AG09309 (cell line): ENCODE results near the gene LMTK3.

Source experiments
- DNase-seq: peaks from one replicate; pipeline ENCODE4 v3.0.0-alpha.2; 2010; ENCODE audit warnings: low read depth
- H3K4me3 ChIP-seq: 2 replicates; pipeline ENCODE4 v1.5.1; 2011; ENCODE audit warnings: mild to moderate bottlenecking, low read depth, low read length, moderate library complexity; ENCODE audit not compliant: control insufficient read depth
- TF ChIP-seq, protein P1 (sequence below): IDR thresholded peaks from 2 replicates; pipeline ENCODE4 v1.5.1; 2011; ENCODE audit warnings: mild to moderate bottlenecking, low read depth, low read length, inconsistent platforms; ENCODE audit not compliant: insufficient read depth, control insufficient read depth; ENCODE audit errors: missing control alignments

Gene LMTK3

GRCh38 chr19:48511321-48511731 lies 309 bp downstream of the LMTK3 start:
- TF ChIP-seq, protein P1, sequence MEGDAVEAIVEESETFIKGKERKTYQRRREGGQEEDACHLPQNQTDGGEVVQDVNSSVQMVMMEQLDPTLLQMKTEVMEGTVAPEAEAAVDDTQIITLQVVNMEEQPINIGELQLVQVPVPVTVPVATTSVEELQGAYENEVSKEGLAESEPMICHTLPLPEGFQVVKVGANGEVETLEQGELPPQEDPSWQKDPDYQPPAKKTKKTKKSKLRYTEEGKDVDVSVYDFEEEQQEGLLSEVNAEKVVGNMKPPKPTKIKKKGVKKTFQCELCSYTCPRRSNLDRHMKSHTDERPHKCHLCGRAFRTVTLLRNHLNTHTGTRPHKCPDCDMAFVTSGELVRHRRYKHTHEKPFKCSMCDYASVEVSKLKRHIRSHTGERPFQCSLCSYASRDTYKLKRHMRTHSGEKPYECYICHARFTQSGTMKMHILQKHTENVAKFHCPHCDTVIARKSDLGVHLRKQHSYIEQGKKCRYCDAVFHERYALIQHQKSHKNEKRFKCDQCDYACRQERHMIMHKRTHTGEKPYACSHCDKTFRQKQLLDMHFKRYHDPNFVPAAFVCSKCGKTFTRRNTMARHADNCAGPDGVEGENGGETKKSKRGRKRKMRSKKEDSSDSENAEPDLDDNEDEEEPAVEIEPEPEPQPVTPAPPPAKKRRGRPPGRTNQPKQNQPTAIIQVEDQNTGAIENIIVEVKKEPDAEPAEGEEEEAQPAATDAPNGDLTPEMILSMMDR: no peak
- no peak overlapping the region for H3K4me3 ChIP-seq
- DNase-seq: no peak

DNA sequence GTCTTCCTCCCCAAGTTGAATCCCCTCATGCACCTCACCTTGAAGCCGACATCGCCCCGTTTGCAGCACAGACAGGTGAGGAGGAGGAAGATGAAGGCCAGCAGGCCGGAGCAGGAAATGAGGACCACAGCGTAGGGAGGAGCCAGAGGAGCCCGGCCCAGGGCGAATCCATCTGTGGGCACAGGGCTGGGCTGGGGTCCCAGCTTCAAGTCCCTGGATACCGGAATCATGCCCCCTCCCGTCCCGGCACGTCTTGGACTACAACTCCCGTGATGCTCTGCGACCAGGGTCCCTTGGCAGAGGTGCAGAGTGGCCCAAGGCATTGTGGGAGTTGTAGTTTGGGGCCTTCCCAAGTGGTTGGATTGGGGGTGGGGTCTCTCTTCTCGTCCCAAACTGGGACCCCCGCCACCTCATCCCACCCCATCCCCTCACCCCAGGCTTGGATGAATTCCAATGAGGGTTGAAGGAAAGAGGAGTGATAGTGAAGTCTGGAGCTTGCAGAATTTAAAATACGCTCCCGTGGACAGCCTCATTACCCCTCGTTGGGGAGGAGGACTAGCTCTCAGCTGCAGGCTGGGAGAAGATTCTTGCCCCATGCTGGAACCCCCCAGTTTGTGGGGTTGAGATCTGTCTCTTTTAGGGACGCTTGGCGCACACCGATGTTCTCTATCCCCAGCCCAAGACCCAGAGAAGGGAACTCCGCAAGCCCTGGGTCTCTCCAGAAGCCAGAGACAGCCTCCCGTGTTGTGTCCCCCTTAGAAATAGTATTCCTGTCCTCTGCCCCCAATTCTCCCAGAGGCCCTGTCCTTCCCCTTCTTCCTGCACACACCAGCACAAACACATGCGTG lies 990 bp downstream of the LMTK3 start:
- TF ChIP-seq, protein P1: no peak
- no peak overlapping the region for H3K4me3 ChIP-seq
- no peak for DNase-seq

- H3K4me3 ChIP-seq: no peak overlapping the region
- TF ChIP-seq, protein P1: no peak
- no peak for DNase-seq
Measured at GRCh38 chr19:48509467-48510194, 2.0 kb downstream of the LMTK3 start.

DNA sequence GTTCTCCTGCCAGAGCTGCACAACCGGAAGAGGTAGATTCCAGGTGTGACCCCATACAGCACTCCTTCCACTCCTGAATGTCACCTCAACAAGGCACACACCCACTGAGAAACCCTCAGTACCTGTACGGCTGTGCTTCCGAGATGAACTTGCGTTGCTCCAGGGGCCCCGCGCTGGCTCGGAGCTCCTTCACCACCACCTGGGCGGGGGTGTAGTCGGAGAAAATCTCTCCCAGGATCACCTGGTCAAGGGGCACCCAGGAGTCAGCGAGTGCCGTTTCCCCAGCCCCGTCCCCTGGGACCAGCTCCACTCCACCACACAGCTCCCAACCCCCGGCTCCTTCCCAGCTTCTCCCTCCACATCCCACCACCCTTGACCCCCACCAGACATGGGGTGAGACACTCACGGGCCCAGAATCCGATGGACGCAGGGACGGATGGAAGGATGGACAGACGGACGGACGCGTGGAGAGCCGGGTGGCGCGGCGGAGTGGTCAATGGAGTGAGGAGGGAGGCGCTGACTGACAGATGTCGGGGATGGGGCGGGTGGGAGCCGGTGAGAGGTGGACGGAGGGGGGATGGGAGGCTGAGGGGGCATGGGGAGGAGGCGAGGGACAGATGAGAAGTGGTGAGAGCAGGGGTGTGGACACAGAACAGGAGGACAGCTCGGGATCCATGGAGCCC lies 2.8 kb downstream of the LMTK3 start:
- no peak for DNase-seq
- TF ChIP-seq, protein P1: no peak
- H3K4me3 ChIP-seq: no peak overlapping the region

DNA sequence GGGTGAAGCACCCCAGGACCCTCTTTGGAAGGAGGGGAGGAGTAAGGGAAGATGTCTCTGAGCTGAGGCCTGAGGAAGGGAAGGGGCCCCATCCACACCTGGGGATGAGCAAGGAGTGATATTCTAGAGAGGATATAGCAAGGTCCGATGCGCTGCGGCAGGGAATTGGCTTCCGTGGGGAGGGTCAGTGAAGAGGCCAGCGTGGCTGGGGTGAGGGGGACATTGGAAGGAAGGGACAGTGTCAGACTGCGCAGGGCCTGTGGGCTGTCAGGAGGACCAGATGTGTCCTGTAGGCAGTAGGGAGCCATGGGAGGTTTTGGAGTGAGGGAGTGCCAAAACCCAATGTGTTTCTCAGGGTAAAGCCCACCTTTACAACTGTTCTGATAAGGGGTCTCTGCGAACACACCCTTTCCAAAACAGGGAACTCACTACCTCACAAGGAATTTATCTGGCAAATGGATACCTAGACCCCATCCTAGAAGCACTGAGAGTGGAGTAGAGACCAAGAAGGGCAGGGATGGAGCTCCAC lies 3.7 kb downstream of the LMTK3 start:
- no peak for DNase-seq
- TF ChIP-seq, protein P1: no peak
- no peak overlapping the region for H3K4me3 ChIP-seq

DNA sequence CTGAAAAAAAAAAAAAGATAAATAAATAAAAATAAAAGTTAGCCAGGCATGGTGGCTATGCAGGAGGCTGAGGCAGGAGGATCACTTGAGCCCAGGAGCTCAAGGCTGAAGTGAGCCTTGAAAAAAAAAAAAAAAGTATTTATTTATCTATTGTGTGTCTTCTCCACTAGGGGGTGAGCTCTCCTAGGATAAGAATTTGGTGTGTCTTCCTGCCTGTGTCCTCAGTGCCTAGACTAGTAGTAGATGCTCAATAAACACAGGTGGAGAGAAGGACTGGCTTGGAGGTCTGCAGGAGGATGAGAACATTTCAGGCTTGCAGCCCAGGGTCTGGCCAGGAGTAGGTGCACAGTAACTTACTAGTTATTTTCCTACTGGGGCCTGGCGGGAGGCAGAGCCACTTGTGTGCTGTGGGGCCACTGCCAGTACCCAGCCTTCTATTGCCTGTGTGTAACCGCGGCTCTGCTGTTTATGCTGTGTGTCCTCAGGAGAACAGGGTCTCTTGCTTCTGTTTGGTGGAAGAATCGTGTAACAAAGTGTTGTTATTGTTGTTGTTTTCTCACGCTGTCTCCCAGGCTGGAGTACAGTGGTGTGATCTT lies 5.4 kb downstream of the LMTK3 start:
- H3K4me3 ChIP-seq: no peak overlapping the region
- peak; percentile 8 for DNase-seq
- TF ChIP-seq, protein P1: peak; percentile 58
